C4-2B (cell line): ENCODE measurements around the gene DAP.

Experiments
- H3K27ac ChIP-seq: fragments of 450-650 bp; 2 replicates; pipeline ENCODE4 v1.5.1; 2017
- ZFX ChIP-seq: fragments of 450-650 bp; IDR thresholded peaks from 2 replicates; pipeline ENCODE4 v1.6.1; 2017
- TF ChIP-seq, protein P1 (sequence below): fragments of 450-650 bp; conservative IDR thresholded peaks from 2 replicates; pipeline ENCODE4 v1.5.1; 2017; ENCODE audit warnings: mild to moderate bottlenecking

The DAP gene

DNA sequence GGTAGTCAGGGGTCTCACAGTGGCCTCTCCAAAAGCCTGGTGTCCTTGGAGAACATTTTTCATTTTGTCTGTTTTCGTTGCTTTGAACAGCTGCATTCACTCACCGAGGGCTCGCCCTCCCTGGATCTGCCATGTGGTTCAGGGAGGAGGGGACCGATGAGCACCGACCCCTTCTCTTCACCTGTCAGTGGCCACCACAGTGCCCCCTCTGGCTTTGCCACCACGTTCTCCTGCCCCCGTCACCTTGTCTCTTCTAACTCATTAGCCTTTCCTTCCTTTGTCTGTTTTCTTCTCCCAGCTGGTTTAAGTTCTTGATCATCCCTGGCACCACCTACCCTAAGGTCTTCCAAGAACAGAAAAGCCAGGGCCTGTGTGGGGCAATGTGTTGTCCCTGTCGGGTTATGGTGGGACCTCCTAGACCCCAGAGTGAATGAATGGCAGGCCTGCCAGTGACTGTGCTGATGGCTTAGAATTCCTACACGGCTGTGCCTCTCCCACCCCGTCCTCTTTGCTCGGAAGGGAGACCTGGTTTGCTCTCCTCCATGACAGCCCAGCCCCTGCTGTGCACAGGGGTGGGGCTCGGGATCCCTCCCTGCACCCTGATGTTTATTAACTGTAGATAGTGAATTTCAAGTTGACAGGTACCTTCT lies 107.2 kb downstream of the DAP start:
- H3K27ac ChIP-seq: no peak overlapping the region
- TF ChIP-seq ZFX: no peak
- TF ChIP-seq, protein P1, sequence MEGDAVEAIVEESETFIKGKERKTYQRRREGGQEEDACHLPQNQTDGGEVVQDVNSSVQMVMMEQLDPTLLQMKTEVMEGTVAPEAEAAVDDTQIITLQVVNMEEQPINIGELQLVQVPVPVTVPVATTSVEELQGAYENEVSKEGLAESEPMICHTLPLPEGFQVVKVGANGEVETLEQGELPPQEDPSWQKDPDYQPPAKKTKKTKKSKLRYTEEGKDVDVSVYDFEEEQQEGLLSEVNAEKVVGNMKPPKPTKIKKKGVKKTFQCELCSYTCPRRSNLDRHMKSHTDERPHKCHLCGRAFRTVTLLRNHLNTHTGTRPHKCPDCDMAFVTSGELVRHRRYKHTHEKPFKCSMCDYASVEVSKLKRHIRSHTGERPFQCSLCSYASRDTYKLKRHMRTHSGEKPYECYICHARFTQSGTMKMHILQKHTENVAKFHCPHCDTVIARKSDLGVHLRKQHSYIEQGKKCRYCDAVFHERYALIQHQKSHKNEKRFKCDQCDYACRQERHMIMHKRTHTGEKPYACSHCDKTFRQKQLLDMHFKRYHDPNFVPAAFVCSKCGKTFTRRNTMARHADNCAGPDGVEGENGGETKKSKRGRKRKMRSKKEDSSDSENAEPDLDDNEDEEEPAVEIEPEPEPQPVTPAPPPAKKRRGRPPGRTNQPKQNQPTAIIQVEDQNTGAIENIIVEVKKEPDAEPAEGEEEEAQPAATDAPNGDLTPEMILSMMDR: no peak

DNA sequence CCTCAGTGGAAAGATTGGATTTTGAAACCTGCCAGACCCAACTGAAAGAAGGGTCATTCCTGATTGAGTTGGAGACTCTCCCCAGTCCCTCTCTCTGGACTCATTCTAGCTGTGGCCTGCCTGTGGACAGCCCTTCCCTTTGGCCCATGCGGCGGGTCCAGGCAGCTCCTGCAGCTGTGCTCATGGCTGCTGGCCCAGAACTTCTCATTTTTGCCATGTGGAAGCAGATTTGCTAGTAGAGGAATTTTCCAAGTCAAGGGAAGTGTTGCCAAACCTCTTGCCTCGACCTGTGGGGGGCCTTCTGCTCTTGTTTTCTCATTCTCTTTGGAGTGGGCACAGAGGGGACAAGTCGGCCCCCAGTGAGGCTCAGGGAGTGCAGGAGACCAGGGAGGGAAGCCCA lies 108.0 kb downstream of the DAP start:
- no peak for TF ChIP-seq ZFX
- TF ChIP-seq, protein P1: no peak
- no peak overlapping the region for H3K27ac ChIP-seq

DNA sequence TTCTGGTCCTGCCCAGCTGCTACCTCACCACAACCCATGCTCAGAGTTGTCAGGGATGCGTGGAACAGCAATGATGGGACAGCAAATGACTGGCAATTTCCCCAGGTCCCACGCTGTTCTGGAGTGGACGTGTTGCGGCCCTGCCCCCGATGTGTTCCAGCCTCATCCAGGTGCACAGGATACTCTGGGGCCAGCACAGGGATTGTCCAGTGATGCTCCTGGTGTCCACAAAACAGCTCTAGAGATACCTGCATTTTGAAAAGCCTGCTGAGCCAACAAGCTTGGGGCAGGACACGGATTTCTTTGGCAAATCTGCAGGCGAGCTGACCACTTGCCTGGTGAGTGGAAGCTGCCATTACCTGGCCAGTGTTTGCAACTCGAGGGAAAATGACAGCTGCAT lies 108.4 kb downstream of the DAP start:
- no peak overlapping the region for H3K27ac ChIP-seq
- TF ChIP-seq, protein P1: no peak
- TF ChIP-seq ZFX: no peak

DNA sequence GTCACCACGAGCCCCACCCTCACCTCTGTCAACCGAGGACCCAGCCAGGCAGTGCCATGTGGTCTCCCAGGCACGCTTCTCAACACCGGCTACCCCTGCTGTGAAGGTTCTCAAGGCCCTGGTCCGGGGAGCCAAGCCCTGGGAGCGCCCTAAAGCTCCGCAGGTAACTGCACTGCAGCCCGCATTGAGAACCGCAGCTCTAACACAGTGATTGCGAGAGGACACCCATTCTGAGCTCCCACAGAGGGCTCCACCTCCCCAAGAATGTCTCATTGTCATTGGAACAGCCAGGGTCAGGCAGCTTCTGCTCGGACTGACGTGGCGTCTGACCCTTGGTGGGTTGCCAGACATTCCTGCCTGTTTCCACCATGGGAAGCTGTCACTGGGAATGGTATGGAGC lies 108.9 kb downstream of the DAP start:
- H3K27ac ChIP-seq: no peak overlapping the region
- TF ChIP-seq ZFX: no peak
- TF ChIP-seq, protein P1: no peak

DNA sequence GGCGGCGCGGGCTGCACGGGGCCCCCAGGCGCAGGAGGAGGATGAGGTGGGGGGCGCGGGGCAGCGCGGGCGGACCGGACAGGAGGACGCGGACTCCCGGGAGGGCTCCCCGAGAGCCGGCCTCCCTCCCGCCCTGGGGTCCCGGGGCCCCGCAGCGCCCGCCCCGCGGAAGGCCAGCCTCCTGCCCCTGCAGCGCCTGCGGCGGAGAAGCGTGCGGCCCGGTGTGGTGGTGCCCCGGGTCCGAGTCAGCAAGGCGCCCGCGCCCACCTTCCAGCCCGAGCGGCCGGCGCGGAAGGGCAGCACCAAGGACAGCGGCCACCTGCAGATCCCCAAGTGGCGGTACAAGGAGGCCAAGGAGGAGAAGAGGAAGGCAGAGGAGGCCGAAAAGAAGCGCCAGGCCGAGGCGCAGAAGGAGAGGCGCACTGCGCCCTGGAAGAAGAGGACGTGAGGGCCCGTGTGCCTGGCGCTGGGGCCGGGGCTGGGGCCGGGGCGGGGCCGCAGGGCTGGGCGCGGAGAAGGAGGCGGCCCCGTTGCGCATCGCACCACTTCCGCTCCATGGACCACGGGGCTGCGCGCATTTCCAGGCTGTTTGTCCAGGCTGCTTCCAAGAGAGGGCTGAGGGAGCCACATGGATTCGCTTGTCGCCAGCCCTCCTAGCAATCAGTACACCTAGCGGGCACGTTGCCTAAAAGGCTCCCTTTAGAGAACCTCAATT lies 111.2 kb downstream of the DAP start:
- TF ChIP-seq, protein P1: no peak

DNA sequence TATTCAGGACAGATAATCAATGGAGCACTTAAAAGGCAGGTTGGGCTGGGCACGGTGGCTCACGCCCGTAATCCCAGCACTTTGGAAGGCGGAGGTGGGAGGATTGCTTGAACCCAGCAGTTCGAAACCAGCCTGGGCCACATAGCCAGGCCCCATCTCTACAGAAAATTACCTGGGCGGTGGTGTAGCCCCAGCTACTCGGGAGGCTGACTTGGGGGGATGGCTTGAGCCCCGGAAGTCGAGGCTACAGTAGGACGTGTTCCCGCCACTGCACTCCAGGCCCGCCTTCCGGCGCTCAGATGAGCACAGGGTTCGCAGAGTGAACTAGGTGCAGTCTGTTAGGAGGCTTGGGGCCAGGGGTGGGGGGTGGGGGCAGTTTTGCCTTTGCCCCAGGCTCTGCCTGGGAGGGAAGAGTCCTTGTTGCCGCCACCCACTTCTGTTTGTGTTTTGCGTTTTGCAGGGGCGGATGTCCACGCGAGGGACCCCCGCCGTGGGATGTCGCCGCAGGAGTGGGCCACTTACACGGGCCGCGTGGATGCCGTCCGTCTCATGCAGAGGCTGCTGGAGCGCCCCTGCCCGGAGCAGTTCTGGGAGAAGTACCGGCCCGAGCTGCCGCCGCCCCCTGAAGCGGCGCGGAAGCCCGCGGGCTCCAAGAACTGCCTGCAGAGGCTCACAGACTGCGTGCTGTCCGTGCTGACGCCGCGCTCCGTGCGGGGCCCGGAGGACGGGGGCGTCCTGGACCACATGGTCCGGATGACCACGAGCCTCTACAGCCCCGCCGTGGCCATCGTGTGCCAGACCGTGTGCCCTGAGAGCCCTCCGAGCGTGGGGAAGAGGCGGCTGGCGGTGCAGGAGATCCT lies 112.0 kb downstream of the DAP start:
- H3K27ac ChIP-seq: no peak overlapping the region
- TF ChIP-seq, protein P1: no peak
- no peak for TF ChIP-seq ZFX

More for the DNA sequence above, 111.2 kb downstream of the DAP start:
- no peak overlapping the region for H3K27ac ChIP-seq

DNA sequence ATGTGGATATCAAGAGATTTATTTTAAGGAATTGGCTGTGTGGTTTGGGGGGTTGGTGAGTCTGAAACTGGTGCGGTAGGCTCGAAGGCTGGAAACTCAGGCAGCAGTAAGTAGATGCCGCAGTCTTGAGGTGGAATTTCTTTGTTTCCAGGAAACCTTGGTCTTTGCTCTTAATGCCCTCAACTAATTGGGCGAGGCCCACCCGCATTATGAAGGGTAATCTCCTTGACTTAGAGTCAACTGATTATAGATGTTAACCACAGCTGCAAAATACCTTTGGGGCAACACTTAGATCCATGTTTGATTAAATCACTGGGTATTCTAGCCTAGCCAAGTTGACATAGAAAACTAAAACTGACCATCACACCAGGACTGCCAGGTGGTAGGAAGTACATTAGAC lies 113.4 kb downstream of the DAP start:
- TF ChIP-seq, protein P1: no peak
- TF ChIP-seq ZFX: no peak
- no peak overlapping the region for H3K27ac ChIP-seq
